D721Med (cell line): ENCODE results near the gene PHACTR4.
A peak's percentile ranks its signal among the peaks of the same experiment; 100 is the strongest.

Experiments
- DNase-seq: peaks from one replicate; pipeline ENCODE4 v3.0.0; 2011; ENCODE audit warnings: low spot score; ENCODE audit not compliant: insufficient read length
- FAIRE-seq: peaks from 2 replicates; lab custom pipeline; 2011; peaks lifted over from hg19 to GRCh38; lab: Jason Lieb, UNC
- CTCF ChIP-seq: IDR thresholded peaks from 2 replicates; pipeline ENCODE4 v1.5.1; 2012; ENCODE audit warnings: mild to moderate bottlenecking, control low read depth; ENCODE audit not compliant: insufficient read depth; ENCODE audit errors: missing control alignments

The PHACTR4 gene

GRCh38 chr1:28503117-28503516, 133.6 kb downstream of the PHACTR4 start:
- no peak for FAIRE-seq
- DNase-seq, result no peak
- no peak for TF ChIP-seq CTCF

- no peak for TF ChIP-seq CTCF
- DNase-seq, result peak; percentile 98
- FAIRE-seq, result peak; percentile 79
Observed at GRCh38 chr1:28505406-28506187, 136.1 kb downstream of the PHACTR4 start, which contains the start of gene RCC1. Gene RCC1 (plus strand): TSS chr1:28506043. CDS start chr1:28529867, 23,824 bp downstream.

GRCh38 chr1:28506907-28507246, 137.3 kb downstream of the PHACTR4 start:
- FAIRE-seq, result no peak
- no peak for DNase-seq
- no peak for TF ChIP-seq CTCF

GRCh38 chr1:28507247-28507645, 137.7 kb downstream of the PHACTR4 start:
- no peak for DNase-seq
- FAIRE-seq, result no peak
- no peak for TF ChIP-seq CTCF

- FAIRE-seq, result no peak
- TF ChIP-seq CTCF, result no peak
- DNase-seq, result no peak
Observed at GRCh38 chr1:28507646-28508434, 138.3 kb downstream of the PHACTR4 start.

- DNase-seq (no peak), FAIRE-seq (no peak)
- no peak for TF ChIP-seq CTCF
Observed at GRCh38 chr1:28508435-28508754, 138.9 kb downstream of the PHACTR4 start.
